GM18517 (cell line): ENCODE data around the gene OR51Q1.

Experiments used
- ATAC-seq: cut with Tn5 transposase; IDR thresholded peaks from one replicate; pipeline ENCODE4 v1.9.1; 2021; ENCODE audit warnings: mild to moderate bottlenecking, moderate library complexity; ENCODE audit not compliant: unreplicated experiment

The OR51Q1 gene, protein sequence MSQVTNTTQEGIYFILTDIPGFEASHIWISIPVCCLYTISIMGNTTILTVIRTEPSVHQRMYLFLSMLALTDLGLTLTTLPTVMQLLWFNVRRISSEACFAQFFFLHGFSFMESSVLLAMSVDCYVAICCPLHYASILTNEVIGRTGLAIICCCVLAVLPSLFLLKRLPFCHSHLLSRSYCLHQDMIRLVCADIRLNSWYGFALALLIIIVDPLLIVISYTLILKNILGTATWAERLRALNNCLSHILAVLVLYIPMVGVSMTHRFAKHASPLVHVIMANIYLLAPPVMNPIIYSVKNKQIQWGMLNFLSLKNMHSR

DNA sequence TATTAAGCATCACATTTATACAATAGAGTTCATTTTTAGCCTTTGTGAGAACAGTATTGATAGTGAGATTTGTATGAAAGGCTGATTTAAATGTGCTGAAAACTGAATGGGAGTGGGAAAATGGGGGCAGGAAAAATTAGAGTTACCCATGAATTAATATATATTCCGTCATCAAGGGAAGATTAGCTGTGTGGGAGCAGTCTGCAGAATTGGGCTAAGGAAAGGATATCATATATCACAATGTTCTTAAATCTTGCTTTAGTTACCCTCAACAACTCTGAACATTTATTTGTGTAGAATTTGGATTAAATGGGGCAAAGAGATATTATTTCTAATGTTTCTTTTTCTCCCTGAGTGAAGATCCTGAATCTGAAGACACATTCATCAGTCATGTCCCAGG, at the start of gene OR51Q1:
OR51Q1 (plus strand) TSS at position 301 of the 400 bp plus-strand sequence; CDS start at position 391, 90 bp downstream.
- ATAC-seq, result no peak

DNA sequence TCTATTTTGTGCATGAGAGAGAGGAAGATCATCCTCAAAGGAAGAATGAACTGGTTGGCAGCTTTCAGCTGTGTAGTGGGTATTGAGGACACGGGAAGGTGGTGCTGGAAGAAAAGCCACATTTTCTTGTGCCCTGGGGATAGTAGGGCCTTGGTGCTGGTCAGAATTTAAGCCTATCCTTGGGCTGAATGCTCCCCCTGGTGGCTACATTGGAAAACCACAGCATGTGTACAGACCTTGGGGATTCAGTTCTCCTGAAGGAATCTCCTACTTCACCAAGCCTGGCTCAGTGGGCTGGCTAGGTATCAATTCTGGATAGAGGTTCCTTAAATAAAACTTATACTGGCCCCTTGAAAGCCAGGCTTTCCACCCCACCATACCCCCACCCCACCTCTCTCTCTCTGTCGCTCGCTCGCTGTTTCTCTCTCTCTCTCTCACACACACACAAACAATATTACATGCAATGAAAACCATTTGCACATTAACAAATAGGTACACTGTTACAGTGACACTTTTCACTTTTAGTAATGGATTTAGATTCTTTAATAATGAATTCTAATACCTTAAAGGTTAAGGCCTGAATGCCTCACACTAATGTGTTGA, 41.1 kb upstream of the OR51Q1 start:
- no peak for ATAC-seq

DNA sequence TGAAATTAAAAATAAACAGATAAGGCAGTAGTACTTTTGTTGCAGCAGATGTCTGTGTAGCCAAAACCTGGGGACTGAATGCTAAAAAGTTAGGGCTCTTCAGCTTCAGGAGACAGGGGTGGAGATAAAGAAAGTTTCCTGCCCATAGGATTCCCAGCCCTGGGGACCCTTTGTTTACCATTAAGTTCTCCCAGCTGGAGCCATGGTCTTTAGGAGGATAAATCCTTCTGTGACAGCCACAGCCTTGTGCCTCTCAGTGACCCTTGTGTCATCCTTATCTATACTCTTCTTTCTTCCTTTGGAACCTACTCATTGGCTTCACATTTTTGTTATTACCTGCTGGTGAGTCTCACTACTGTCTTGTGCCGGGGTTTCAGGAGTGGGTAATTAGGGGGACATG, 38.3 kb upstream of the OR51Q1 start, which contains the start of gene OR51M1:
OR51M1 (plus strand) TSS at position 237 of the 400 bp plus-strand sequence. CDS start 5,587 bp downstream, outside the sequence.
- no peak for ATAC-seq

DNA sequence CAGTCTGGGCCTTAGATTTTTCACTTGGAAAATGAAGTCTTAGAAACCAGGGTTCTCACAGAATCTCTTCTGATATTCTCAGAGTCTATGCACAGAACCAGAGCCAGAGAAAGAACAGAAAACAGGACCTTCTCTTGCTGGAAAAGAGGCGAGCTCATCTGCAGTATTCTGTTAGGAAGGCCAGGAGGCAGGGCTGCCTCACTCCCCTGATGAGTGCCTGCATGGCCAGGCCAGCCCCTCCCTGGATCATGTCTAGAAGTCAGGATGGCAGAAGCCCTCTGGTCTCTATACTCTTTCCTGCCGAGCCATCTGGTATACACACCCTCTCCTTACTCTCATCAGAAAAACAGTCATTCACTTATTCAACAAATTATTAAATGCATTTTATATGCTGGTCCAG, 37.6 kb upstream of the OR51Q1 start:
- ATAC-seq, result no peak

DNA sequence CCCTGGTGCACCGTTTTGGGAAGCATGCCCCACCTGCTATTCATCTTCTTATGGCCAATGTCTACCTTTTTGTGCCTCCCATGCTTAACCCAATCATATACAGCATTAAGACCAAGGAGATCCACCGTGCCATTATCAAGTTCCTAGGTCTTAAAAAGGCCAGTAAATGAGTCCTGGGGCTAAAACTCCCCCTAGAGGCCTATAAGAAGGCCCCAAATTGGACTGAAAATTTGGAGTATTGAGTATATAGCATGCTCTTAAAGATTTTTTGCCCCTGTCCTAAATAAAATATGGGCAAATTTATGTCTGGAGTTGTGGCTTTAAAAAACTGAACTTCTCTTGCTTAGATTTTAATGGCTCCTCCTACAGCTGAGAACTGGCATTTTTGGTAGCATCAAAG, 31.7 kb upstream of the OR51Q1 start:
- ATAC-seq, result no peak

DNA sequence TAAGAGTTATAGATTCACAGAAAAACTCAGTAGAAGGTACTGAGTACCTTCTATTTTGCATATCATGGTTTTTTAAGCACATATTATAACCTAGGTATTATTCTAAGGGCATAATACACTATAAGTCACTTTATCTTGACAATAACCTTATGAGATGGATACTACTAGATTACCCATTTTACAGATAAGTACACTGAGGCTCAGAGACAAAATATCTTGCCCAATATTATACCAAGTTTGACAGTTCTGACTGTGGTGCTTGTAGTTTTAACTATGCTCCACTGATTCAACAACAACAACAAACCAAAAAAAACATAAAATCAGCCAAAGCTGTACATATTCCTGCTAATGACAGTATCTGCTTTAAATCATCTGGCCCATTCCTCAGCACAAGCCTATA, 27.8 kb upstream of the OR51Q1 start:
- no peak for ATAC-seq

DNA sequence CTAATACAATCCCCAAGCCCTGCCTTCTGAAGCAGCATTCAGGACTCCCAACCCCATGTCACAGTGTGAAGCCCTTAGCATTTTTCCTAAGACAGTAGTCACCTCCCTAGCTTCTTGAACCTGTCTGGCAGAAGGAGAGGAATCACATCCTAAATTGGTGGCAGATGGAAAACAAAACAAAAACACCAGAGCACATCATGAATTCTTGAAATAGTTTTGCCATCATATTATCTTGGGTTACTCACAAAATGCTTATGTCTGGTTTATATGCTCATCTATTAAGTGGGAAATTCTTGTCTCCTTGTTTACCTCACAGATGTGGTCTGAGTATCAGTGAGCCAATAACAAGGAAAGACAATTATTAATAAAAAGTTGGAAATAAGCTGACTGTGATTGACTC, 23.0 kb upstream of the OR51Q1 start:
- no peak for ATAC-seq

DNA sequence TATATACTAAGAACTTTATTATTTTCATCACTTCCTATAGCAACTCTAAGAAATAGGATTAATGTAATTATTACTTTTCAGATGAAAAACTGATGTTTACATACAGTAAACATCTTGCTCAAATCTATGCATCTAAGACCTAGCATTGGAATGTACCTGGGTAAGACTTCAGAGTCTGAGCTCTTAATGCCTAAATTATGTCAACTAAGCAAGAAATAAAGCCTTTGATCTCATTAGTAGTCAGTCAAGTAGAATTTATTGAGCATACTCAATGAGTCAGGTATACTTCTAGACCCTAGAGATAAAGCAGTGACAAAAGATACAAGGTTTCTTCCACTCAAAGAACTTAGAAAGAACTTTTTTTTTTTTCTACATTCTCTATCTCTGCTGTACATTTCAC, 16.7 kb upstream of the OR51Q1 start:
- ATAC-seq, result no peak

DNA sequence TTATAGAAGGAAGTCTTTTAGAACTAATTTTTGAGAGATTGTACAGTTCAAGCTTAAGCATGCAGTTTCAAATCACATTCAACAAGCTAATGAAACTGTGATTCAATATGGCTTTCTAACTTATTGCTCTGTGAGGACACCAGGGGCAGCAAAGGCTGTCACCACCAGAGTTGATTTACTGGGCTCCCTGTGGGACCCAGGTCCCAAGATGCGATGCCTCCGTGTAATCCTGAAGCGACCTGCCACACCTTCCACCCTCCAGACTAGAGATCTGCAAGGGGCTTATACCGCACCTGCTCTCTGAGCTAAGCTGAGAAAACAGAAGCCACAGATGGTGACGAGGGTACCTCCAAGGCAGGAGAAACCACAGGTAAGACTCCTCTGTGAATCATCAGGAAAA, 918 bp upstream of the OR51Q1 start:
- no peak for ATAC-seq

DNA sequence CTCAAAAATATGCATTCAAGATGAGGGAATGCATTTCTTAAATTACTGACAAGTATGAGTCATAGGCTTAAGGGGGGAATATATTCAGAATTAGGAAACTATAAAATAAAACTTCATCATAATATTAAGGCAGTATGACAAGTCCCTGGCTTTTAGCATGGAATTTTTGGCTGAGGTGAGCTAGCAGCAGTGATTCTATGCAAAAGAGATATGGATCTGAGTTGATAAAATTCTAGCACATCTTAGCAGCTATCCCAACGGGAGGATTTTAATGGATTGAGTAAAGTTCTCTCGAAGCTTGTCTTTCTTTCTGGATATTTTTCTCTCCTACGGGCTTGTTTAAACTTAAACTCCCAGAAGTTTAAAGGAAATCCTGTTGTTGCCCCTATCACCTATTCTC, 1.2 kb downstream of the OR51Q1 start:
- ATAC-seq, result no peak

DNA sequence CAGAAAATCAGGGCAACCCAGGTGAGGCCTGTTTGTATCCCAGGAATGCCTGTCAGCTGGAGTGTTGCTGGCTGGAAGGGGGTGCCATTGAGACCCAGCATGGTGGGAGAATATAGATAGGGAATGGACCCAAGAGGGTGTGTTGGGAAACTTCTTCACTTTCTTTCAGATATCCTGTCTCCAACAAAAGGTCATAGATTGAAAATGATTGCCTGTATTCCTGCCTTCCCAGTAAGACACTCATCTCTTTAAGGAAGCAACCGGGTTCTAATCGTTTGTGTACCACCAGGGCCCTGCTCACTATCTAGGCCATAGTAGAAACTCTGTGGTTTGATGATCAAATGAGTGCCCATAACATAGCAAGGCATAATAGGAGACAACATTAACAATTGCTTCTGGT, 19.5 kb downstream of the OR51Q1 start, which contains the start of gene OR51I1:
OR51I1 (minus strand) TSS at position 101 of the 400 bp plus-strand sequence; CDS start at position 101, 0 bp downstream.
- no peak for ATAC-seq

DNA sequence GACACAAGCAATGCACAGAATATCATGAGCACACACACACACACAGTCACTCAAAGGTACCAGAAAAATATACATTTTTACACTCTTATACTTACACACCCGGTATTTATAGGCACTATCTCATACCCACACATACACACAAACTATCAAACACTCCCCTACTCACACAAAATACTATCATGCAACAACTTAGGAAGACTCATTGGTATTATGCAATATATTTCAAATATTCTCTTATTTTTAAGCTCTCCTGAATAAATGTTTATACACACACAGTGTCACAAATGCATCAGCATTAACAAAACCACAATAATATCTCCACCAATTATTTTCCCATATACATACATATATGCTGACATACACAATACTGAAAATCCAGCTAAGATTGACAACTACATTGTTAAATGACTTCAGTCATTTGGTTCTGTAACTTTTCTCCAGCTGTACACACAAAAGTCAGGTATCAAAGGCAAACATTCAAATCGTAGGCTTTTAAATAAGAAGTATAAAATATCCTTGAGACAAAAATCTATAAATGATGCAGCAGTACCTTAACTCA, 22.0 kb downstream of the OR51Q1 start:
- no peak for ATAC-seq

DNA sequence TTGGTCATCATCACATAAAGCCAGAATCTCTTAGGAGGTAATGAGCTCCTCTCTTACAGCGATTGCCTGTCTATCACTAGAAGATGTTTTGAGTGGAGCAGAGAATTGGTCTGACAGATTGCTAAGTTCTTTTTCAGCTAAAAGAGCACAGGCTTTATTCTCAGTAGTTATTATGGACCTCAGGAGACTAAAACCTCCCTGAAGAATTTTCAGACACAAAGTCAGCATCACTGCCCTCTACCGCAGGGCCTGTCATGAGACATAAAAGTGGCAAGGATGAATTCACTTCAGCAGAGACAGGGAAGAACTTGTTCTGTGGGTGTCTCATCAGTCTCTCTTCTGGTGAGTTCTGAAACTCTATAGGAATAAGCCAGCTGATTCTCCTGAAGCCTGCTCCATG, 27.1 kb downstream of the OR51Q1 start, which contains the start of gene OR51I2:
OR51I2 (plus strand) TSS at position 301 of the 400 bp plus-strand sequence. CDS start 4,166 bp downstream, outside the sequence.
- no peak for ATAC-seq

DNA sequence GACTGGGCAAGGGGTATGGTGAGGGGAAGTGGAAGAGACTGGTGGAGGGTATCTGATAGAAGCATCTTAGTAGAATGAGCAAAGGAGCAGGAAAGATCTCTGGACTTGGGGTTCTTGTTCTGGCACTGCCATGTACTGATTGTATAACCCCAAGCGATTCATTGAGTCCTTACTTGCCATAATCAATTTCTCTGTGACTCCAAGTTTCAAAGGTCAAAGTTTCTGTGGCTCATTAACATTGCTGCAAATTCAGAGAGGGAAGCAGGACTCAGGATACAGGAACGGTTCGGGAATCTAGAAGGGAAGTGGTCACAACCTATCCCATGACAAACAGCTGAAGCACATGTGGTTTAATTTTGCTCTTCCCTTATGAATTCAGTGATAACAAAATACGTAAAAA, 27.5 kb downstream of the OR51Q1 start:
- no peak for ATAC-seq

DNA sequence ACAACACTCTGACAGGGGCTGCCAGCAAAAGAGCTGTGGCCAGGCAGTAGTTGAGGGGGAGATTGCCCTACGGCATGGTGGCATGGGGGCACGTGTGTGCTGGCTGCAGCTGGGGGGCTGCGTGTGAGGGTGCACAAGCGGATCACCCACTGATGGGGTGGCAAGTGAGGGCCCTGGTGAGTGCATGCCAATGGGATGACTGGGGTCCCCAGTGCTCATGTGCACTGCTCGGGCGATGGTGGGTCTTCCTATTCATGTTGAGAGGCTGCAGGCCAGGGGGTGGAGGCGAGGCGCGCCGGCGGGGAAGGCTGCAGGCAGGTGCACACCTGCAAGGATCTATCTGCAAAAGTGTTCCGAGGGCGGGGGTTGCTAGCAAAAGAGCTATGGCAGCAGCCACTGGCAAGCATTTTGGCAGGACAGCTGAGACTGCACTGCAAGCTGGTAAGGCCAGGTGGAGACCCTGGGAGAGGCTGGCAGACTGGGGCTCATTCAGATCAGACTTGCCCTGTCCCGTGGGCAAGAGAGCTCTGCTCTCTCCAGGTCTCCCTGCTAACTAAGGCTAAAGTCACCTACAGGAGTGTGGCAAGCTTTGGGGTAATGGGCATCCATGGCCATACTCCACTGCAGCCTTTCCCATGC, 39.2 kb downstream of the OR51Q1 start:
- ATAC-seq, result no peak

DNA sequence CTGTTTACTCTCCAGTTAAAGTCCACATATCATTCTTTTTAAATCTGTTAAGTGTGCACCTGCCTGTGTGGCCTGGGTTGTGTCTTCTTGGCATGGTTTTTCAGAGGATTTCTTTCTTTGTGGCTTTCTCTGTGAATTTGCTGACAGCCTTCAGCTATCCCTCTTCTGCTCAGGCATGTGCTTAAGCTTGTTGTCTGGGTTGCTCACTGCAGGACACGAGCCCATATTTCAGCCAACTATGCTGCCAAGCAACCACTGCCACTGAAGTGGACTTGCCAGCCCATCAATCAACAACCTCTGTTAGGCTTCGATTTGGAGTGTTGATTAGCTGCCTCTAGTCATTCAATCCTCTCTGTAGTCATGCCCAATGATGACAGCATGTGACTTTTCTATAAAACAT, 45.6 kb downstream of the OR51Q1 start:
- ATAC-seq, result no peak
